DMS79 (cell line): Measurements from ENCODE around the gene RXRB.
"Not testable (repeated sequence)": the region's sequence is repeated elsewhere in the genome, so short reads cannot be mapped to it uniquely, and the experiment has no call there.

Experiments
- DNase-seq: peaks from one replicate; lab custom pipeline; 2025; lab: John Stamatoyannopoulos, UW

The RXRB gene

GRCh38 chr6:33163540-33163939 lies 36.9 kb downstream of the RXRB start:
- no peak for DNase-seq

- DNase-seq: peak; percentile 9
Observed at GRCh38 chr6:33161354-33162331, 38.8 kb downstream of the RXRB start.

- DNase-seq: no peak
Observed at GRCh38 chr6:33160728-33161344, 39.6 kb downstream of the RXRB start.

- DNase-seq: no peak
Observed at GRCh38 chr6:33160096-33160495, 40.4 kb downstream of the RXRB start.

GRCh38 chr6:33156964-33157363 lies 43.5 kb downstream of the RXRB start:
- no peak for DNase-seq

GRCh38 chr6:33156561-33156960 lies 43.9 kb downstream of the RXRB start:
- DNase-seq: no peak

GRCh38 chr6:33154349-33154748 lies 46.1 kb downstream of the RXRB start:
- DNase-seq: no peak

GRCh38 chr6:33151050-33151449 lies 49.4 kb downstream of the RXRB start:
- no peak for DNase-seq

GRCh38 chr6:33150560-33150959 lies 49.9 kb downstream of the RXRB start:
- DNase-seq: not testable (repeated sequence)

GRCh38 chr6:33147807-33148666 lies 52.4 kb downstream of the RXRB start:
- DNase-seq: no peak

- DNase-seq: no peak
Observed at GRCh38 chr6:33144373-33144772, 56.1 kb downstream of the RXRB start.
